Parathyroid adenoma (tissue), 2 donors: ENCODE data around the gene TBC1D22B.

ENCODE experiments used
- H2AFZ ChIP-seq: fragments of 300-600 bp; sonication (generic); one replicate; pipeline ENCODE4 v1.7.0; 2017; ENCODE audit warnings: antibody characterized with exemption, mild to moderate bottlenecking
- H3K27ac ChIP-seq: fragments of 300-600 bp; sonication (generic); one replicate; pipeline ENCODE4 v1.7.0; 2017
- H3K27me3 ChIP-seq: fragments of 300-600 bp; sonication (generic); one replicate; pipeline ENCODE4 v1.7.0; 2017; ENCODE audit warnings: low read length; ENCODE audit not compliant: control insufficient read depth, insufficient read depth
- H3K36me3 ChIP-seq: fragments of 300-600 bp; sonication (generic); one replicate; pipeline ENCODE4 v1.7.0; 2017; ENCODE audit warnings: low read length; ENCODE audit not compliant: control insufficient read depth, insufficient read depth
- H3K4me1 ChIP-seq: fragments of 300-600 bp; sonication (generic); one replicate; pipeline ENCODE4 v1.7.0; 2017; ENCODE audit warnings: control low read depth
- H3K4me2 ChIP-seq: fragments of 300-600 bp; sonication (generic); one replicate; pipeline ENCODE4 v1.7.0; 2017; ENCODE audit warnings: low read length
- H3K4me3 ChIP-seq: fragments of 300-600 bp; sonication (generic); one replicate; pipeline ENCODE4 v1.7.0; 2017; ENCODE audit warnings: low read depth, low read length
- H3K79me2 ChIP-seq: fragments of 300-600 bp; sonication (generic); one replicate; pipeline ENCODE4 v1.7.0; 2017; ENCODE audit warnings: control low read depth
- H3K9ac ChIP-seq: fragments of 300-600 bp; sonication (generic); one replicate; pipeline ENCODE4 v1.7.0; 2017; ENCODE audit warnings: mild to moderate bottlenecking
- H3K9me3 ChIP-seq: fragments of 300-600 bp; sonication (generic); one replicate; pipeline ENCODE4 v1.7.0; 2017; ENCODE audit warnings: low read length; ENCODE audit not compliant: control insufficient read depth
- TF ChIP-seq, protein P1 (sequence below): fragments of 300-600 bp; sonication (generic); IDR thresholded peaks from one replicate; pipeline ENCODE4 v1.7.0; 2017; ENCODE audit warnings: antibody characterized with exemption, mild to moderate bottlenecking
- donor health status: primary hyperparathyroidism.

TBC1D22B gene

DNA sequence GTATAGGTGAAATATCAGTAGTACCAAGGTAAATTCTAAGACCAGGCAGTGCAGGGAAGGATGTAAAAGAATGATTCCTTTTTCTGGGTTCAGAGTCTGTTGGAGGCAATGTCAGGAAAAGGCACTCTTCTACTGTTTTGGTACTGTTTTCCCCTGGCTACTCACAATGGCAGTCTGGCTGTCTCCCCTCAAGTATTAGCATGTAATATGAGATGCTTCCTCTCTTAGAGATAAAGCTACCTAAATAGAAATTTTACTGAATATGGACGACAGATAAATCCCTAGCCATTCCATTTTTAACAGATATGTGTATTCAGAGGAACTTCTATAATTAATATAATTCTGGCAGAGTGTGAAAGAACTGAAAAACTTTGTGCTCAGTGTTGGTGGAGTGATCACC lies 99.7 kb downstream of the TBC1D22B start:
- peaks cover 2% of the 10 kb centered on the region for H3K79me2 ChIP-seq
- no peak overlapping the region for H3K4me3 ChIP-seq
- H3K4me2 ChIP-seq, result no peak overlapping the region
- peaks cover 3% of the 10 kb centered on the region for H3K4me1 ChIP-seq
- H3K27me3 ChIP-seq, result no peaks in the 10 kb centered on the region
- TF ChIP-seq, protein P1, sequence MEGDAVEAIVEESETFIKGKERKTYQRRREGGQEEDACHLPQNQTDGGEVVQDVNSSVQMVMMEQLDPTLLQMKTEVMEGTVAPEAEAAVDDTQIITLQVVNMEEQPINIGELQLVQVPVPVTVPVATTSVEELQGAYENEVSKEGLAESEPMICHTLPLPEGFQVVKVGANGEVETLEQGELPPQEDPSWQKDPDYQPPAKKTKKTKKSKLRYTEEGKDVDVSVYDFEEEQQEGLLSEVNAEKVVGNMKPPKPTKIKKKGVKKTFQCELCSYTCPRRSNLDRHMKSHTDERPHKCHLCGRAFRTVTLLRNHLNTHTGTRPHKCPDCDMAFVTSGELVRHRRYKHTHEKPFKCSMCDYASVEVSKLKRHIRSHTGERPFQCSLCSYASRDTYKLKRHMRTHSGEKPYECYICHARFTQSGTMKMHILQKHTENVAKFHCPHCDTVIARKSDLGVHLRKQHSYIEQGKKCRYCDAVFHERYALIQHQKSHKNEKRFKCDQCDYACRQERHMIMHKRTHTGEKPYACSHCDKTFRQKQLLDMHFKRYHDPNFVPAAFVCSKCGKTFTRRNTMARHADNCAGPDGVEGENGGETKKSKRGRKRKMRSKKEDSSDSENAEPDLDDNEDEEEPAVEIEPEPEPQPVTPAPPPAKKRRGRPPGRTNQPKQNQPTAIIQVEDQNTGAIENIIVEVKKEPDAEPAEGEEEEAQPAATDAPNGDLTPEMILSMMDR, result no peak
- no peak overlapping the region for H2AFZ ChIP-seq
- no peak overlapping the region for H3K9ac ChIP-seq
- H3K36me3 ChIP-seq, result no peaks in the 10 kb centered on the region
- H3K27ac ChIP-seq, result no peak overlapping the region
- H3K9me3 ChIP-seq, result no peaks in the 10 kb centered on the region

DNA sequence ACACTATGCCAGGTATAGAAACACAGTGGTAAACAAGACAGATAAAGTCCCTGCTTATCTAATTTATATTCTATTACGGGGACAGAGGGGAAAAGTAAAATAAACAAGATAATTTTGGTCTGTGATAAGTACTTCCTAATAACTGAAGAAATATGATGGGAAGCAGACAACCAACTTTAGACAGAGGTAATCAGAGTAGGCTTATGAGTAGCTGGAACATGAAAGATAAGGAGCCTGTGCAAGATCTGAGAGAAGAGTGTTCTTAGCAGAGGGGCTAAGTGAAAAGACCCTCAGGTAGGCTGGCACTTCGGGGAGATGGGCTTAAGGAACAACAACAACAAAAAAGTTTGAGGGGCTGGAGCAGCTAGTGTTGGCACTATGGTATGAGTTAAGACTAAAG lies 100.3 kb downstream of the TBC1D22B start:
- Histone ChIP-seq H3K4me3 (no peak overlapping the region), H3K79me2 (peaks cover 2% of the 10 kb centered on the region), H3K4me2 (no peak overlapping the region), H3K9me3 (no peaks in the 10 kb centered on the region), H3K27me3 (no peaks in the 10 kb centered on the region), H3K4me1 (peaks cover 3% of the 10 kb centered on the region), H3K27ac (no peak overlapping the region), H3K36me3 (no peaks in the 10 kb centered on the region), H2AFZ (no peak overlapping the region), H3K9ac (no peak overlapping the region)
- TF ChIP-seq, protein P1, result no peak

- Histone ChIP-seq H3K4me2 (no peak overlapping the region), H3K27me3 (no peaks in the 10 kb centered on the region)
- TF ChIP-seq, protein P1, result no peak
Measured at GRCh38 chr6:37359039-37359438, 101.5 kb downstream of the TBC1D22B start.

GRCh38 chr6:37362101-37362828 lies 104.7 kb downstream of the TBC1D22B start:
- Histone ChIP-seq H3K36me3 (no peaks in the 10 kb centered on the region), H3K9ac (no peak overlapping the region), H3K27ac (no peak overlapping the region), H3K4me2 (no peak overlapping the region), H3K4me3 (no peak overlapping the region), H3K27me3 (no peaks in the 10 kb centered on the region), H3K79me2 (peaks cover 2% of the 10 kb centered on the region), H3K9me3 (no peaks in the 10 kb centered on the region), H2AFZ (no peak overlapping the region), H3K4me1 (no peaks in the 10 kb centered on the region)
- TF ChIP-seq, protein P1, result no peak

More at GRCh38 chr6:37359039-37359438, 101.5 kb downstream of the TBC1D22B start:
- H3K9me3 ChIP-seq, result no peaks in the 10 kb centered on the region
- no peak overlapping the region for H3K27ac ChIP-seq
- H3K9ac ChIP-seq, result no peak overlapping the region
- no peak overlapping the region for H3K4me3 ChIP-seq
- H2AFZ ChIP-seq, result no peak overlapping the region
- H3K36me3 ChIP-seq, result no peaks in the 10 kb centered on the region
- H3K4me1 ChIP-seq, result no peaks in the 10 kb centered on the region
- H3K79me2 ChIP-seq, result peaks cover 2% of the 10 kb centered on the region

GRCh38 chr6:37365791-37366190 lies 108.2 kb downstream of the TBC1D22B start:
- Histone ChIP-seq H3K4me1 (no peaks in the 10 kb centered on the region), H2AFZ (no peak overlapping the region), H3K4me2 (no peak overlapping the region), H3K36me3 (no peaks in the 10 kb centered on the region), H3K9me3 (no peaks in the 10 kb centered on the region), H3K4me3 (no peak overlapping the region), H3K9ac (no peak overlapping the region), H3K79me2 (no peaks in the 10 kb centered on the region), H3K27me3 (no peaks in the 10 kb centered on the region), H3K27ac (no peak overlapping the region)
- TF ChIP-seq, protein P1, result no peak
